HG02642 (cell line): ENCODE data around the gene POU5F1.
"Not testable (repeated sequence)": the region's sequence is repeated elsewhere in the genome, so short reads cannot be mapped to it uniquely, and the experiment has no call there.

Experiments used
- ATAC-seq: cut with Tn5 transposase; IDR thresholded peaks from one replicate; pipeline ENCODE4 v1.9.1; 2021; ENCODE audit warnings: mild to moderate bottlenecking; ENCODE audit not compliant: unreplicated experiment, poor library complexity

POU5F1 gene

GRCh38 chr6:31192431-31193105 is 22.1 kb upstream of the POU5F1 start:
- ATAC-seq = not testable (repeated sequence)

- ATAC-seq = peak; percentile 64
Observed at GRCh38 chr6:31190488-31190887, 20.0 kb upstream of the POU5F1 start.

GRCh38 chr6:31189223-31189622 is 18.7 kb upstream of the POU5F1 start:
- ATAC-seq = not testable (repeated sequence)

GRCh38 chr6:31187780-31188194 is 17.3 kb upstream of the POU5F1 start:
- no peak for ATAC-seq

GRCh38 chr6:31186052-31186734 is 15.7 kb upstream of the POU5F1 start:
- ATAC-seq = no peak

- not testable (repeated sequence) for ATAC-seq
Observed at GRCh38 chr6:31185695-31186051, 15.2 kb upstream of the POU5F1 start.

GRCh38 chr6:31183859-31184258 is 13.4 kb upstream of the POU5F1 start:
- ATAC-seq = not testable (repeated sequence)

- not testable (repeated sequence) for ATAC-seq
Observed at GRCh38 chr6:31183287-31183686, 12.8 kb upstream of the POU5F1 start.

- no peak for ATAC-seq
Observed at GRCh38 chr6:31180500-31180899, 10.0 kb upstream of the POU5F1 start.

- no peak for ATAC-seq
Observed at GRCh38 chr6:31179896-31180295, 9.4 kb upstream of the POU5F1 start.

GRCh38 chr6:31179042-31179386 is 8.5 kb upstream of the POU5F1 start:
- ATAC-seq = no peak

- no peak for ATAC-seq
Observed at GRCh38 chr6:31178143-31179041, 7.9 kb upstream of the POU5F1 start.

- ATAC-seq = no peak
Observed at GRCh38 chr6:31175971-31176370, 5.5 kb upstream of the POU5F1 start.

GRCh38 chr6:31174378-31174777 is 3.9 kb upstream of the POU5F1 start:
- ATAC-seq = no peak

- no peak for ATAC-seq
Observed at GRCh38 chr6:31173406-31173805, 2.9 kb upstream of the POU5F1 start.

- ATAC-seq = no peak
Observed at GRCh38 chr6:31172973-31173384, 2.5 kb upstream of the POU5F1 start.

- no peak for ATAC-seq
Observed at GRCh38 chr6:31171931-31172905, 1.7 kb upstream of the POU5F1 start.

- no peak for ATAC-seq
Observed at GRCh38 chr6:31170987-31171671, 647 bp upstream of the POU5F1 start.

- not testable (repeated sequence) for ATAC-seq
Observed at GRCh38 chr6:31169858-31170599, 453 bp downstream of the POU5F1 start.
